GM19467 (cell line): ENCODE data around the gene TBX19.

Experiments used
- ATAC-seq: cut with Tn5 transposase; IDR thresholded peaks from one replicate; pipeline ENCODE4 v1.9.1; 2021; ENCODE audit warnings: mild to moderate bottlenecking, moderate library complexity; ENCODE audit not compliant: unreplicated experiment

TBX19 gene

GRCh38 chr1:168319691-168320090 lies 39.0 kb downstream of the TBX19 start:
- no peak for ATAC-seq

GRCh38 chr1:168320149-168320548 lies 39.5 kb downstream of the TBX19 start:
- ATAC-seq: no peak

DNA sequence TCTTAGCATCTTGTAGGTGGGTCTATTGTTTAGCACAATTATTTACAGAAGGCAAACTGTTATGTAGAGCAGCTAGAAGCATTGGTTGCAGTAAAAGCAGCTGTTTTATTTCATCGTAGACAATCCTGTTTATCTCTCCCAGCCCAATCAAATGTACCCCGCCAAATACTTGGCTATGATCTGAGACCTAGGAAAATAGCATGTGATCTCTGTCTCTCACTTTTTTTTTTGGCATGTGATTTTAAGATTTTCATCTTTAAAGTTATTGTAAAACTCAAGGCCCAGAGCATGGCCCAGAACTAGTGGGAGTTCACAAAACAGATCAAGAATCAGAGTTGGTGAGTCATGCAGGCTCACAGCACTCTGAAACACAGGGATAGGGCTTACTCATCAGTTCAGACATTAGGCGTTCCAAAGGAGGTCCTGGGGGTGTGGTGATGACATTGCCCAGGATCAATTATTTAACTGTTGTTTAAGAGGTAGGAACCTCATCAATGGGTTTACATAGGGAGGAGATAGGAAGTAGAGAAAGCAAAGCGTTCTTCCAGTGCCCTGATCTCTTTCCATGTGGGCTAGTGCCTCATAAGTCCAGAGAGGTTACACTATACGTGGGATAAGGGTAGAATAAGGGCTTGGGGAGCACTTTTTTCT lies 40.2 kb downstream of the TBX19 start:
- no peak for ATAC-seq

GRCh38 chr1:168321945-168322344 lies 41.3 kb downstream of the TBX19 start:
- ATAC-seq: no peak

DNA sequence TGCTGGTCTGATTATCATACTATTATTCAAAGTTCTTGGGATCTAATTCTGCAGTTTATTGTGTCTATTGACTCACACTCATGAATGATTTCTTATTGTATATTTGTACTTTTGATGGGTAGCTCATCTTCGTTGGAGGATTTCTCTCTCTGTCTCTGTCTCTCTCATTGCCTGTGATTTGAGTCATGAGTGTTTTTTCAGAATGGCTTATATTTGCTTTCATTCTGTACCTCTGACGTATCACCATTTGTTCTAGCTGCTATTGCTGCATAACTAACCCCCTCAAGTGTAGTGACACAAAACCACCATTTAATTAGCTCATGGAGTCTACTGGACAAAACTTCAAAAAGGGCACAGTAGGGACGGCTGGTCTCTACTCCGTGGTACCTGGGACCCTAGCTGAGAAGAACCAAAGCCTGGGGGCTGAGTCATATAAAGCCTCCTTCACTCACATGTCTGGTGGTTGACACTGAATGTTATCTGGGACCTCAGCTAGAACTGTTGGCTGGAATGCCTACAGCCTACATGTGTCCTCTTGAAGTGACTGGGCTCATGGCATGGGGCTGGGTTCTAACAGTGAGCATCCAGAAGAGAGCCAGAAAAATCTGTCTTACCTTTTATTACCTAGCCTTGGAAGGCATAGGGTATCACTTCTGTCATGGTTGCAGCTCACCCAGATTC lies 44.2 kb downstream of the TBX19 start:
- ATAC-seq: no peak

GRCh38 chr1:168328731-168329364 lies 48.2 kb downstream of the TBX19 start:
- ATAC-seq: no peak

- ATAC-seq: no peak
These were observed 49.6 kb downstream of the TBX19 start for GRCh38 chr1:168330285-168330684.

GRCh38 chr1:168331569-168331968 lies 50.9 kb downstream of the TBX19 start:
- no peak for ATAC-seq

GRCh38 chr1:168333562-168334276 lies 53.0 kb downstream of the TBX19 start:
- no peak for ATAC-seq

- ATAC-seq: no peak
These were observed 54.8 kb downstream of the TBX19 start for GRCh38 chr1:168335500-168335899.

GRCh38 chr1:168338589-168339503 lies 58.2 kb downstream of the TBX19 start:
- ATAC-seq: no peak

DNA sequence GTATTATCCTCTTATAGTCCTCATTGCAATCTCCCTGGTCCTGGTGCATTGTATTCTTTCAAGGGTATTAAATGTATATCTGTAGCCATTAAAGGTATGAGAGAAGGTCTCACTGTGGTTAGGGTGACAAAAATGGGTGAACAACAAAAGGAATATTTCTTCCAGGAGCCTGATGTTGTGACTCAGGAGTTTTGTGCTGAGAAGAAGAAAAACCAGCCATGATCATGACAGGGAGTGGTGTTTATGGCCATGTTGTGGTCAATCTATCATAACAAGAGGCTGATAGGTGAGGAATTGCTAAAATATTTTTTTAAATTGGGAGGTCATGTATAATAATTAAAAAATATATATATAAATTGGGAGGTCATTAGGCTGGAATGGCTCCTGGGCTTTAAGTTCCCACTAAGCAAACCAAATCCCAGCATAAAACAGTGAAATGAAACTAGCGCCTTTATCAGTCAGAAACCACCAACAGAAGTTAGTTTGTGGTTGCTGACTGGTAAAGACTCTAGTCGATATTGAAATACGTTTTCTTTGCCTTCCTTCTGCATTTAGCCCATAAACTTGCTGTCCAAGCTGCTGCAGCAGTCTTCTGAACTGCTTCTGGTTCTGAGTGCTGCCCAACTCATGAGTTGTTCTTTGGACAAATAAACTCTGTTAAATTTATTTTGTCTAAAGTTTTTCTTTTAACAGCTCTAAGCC lies 60.3 kb downstream of the TBX19 start:
- no peak for ATAC-seq

DNA sequence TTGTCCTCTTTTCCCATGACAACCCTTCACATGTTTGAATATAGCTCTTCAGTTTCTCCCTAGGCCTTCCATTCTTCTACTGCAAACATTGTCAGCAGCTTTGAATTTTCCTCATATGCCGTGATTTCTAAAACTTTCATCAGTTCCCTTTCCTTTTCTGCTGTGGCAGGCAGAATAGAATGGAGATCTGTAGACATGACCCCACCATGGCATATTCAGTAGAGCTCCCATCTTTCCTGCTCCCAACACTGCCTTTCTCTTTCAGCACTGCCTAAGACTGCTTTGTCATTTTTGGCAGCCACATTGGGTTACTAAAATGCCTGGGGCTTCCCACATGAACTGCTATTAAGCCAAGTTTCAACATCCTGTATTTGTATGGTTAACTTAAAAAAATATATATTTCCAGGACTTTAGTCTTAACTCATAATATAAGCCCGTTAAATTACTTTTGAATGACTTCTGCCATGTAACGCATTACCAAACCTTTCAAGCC lies 60.9 kb downstream of the TBX19 start:
- no peak for ATAC-seq

- peak; percentile 81 for ATAC-seq
These were observed 62.0 kb downstream of the TBX19 start for GRCh38 chr1:168342572-168343280.

GRCh38 chr1:168343566-168343965 lies 62.9 kb downstream of the TBX19 start:
- ATAC-seq: no peak

DNA sequence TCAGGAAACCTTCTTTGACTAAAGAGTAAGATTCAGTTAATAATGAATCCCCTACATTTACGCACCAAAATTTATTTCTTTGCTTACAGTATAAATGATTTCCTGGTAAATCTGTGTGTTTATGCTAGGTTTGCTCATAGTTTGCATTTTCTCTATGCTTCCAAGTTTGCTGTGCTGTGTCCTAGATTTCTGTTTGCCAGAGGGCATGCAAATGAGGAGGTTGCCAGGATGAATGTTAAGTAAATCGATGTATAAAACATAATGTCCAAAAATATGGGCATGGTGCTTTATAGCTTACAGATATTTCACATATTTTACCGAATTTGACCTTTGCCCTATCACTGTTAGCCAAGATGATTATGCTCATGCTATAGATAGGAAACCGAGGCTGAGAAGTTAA lies 63.8 kb downstream of the TBX19 start:
- ATAC-seq: no peak

GRCh38 chr1:168345939-168346338 lies 65.3 kb downstream of the TBX19 start:
- ATAC-seq: no peak

DNA sequence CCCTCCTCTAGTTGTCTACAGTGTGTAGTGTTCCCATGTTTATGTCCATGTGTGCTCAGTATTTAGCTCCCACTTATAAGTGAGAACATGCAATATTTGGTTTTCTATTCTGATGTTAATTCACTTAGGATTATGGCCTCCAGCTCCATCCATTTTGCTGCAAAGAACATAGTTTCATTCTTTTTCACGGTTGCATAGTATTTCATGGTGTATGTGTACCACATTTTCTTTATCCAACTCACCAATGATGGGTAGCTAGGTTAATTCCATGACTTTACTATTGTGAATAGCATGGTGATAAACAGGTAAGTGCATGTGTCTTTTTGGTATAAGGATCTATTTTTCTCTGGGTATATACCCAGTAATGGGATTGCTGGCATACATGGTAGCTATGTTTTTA lies 67.0 kb downstream of the TBX19 start:
- no peak for ATAC-seq

DNA sequence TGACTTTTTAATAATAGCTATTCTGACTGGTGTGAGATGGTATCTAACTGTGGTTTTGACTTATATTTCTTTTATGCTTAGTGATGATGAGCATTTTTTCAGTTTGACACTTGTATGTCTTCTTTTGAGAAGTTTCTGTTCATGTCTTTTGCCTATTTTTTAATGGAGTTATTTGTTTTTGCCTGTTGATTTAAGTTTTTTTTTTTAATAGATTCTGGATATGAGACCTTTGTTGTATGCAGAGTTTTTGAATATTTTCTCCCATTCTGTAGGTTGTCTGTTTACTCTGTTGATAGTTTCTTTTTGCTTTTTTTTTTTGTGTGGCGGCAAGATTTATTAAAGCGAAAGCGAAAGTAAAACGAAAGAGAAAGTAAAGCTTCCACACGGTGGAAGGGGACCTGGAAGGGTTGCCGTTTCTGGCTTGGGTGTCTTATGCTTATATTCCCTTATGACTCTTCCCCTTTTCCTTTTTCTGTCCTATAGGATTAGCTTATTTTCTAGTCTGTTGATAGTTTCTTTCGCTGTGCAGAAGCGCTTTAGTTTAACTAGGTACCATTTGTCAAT lies 67.6 kb downstream of the TBX19 start:
- ATAC-seq: no peak
